ENCODE data around the gene ITSN2. TPM values are rescaled to one million over a fixed set of nuclear protein-coding genes. Genes with fewer than 3 reads are reported as not detected.
A peak's percentile ranks its signal among the peaks of the same experiment; 100 is the strongest.

Gene ITSN2
- total and polyA plus RNA-seq, 4 donors: 34.3 to 77.2 (median 54.5) TPM

DNA sequence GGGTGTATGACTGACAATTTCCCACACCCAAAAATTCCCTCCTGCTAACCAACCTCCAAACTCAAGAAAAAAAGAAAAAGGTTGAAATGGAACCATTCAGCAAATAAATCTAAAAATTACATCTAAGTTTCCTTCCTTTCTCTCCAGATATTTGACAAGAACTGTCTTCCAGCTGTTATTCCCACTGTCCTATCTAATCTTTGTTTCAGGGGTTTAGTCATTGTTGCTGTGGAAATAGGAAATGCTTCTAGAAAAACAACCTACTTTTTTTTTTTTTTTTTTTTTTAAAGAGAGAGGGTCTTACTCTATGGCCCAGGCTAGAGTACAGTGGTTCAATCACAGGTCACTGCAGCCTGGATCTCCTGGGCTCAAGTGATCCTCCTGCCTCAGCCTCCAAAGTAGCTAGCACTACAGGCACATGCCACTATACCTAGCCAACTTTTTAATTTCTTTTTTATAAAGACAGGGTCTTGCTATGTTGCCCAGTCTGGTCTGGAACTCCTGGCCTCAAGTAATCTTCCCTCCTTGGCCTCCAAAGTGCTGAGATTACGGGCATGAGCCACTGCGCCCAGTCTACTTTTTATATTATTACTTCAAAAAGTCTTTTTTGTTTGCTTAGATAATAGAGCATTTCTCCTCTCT is 88.1 kb downstream of the ITSN2 start:
- Histone ChIP-seq H3K4me1 (ENCODE audit: control insufficient read depth in 5 of 5, insufficient read depth in 5 of 5, low read length in 5 of 5) (peaks cover 0 to 15% (median 0%) of the 10 kb centered on the region in 5 donors), H3K9me3 (ENCODE audit: control insufficient read depth in 4 of 4, insufficient read depth in 3 of 4, low read length in 3 of 4) (no peaks in the 10 kb centered on the region), H3K27ac (ENCODE audit: low read depth in 1 of 2, low read length in 1 of 2) (no peak overlapping the region), H3K4me3 (no peak overlapping the region), H3K36me3 (ENCODE audit: control insufficient read depth in 4 of 4, insufficient read depth in 4 of 4, low read length in 4 of 4) (peaks cover 9 to 20% (median 14%) of the 10 kb centered on the region in 4 donors), H3K27me3 (ENCODE audit: control insufficient read depth in 3 of 3, insufficient read depth in 3 of 3, low read length in 2 of 3) (no peaks in the 10 kb centered on the region), H3K9ac (ENCODE audit: insufficient read depth in 1 of 2, low read length in 2 of 2) (no peak overlapping the region)
- TF ChIP-seq, protein P1, sequence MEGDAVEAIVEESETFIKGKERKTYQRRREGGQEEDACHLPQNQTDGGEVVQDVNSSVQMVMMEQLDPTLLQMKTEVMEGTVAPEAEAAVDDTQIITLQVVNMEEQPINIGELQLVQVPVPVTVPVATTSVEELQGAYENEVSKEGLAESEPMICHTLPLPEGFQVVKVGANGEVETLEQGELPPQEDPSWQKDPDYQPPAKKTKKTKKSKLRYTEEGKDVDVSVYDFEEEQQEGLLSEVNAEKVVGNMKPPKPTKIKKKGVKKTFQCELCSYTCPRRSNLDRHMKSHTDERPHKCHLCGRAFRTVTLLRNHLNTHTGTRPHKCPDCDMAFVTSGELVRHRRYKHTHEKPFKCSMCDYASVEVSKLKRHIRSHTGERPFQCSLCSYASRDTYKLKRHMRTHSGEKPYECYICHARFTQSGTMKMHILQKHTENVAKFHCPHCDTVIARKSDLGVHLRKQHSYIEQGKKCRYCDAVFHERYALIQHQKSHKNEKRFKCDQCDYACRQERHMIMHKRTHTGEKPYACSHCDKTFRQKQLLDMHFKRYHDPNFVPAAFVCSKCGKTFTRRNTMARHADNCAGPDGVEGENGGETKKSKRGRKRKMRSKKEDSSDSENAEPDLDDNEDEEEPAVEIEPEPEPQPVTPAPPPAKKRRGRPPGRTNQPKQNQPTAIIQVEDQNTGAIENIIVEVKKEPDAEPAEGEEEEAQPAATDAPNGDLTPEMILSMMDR (IDR thresholded peaks at IDR 0.05; ENCODE audit: control extremely low read depth, extremely low read depth): no peak
- WGBS, 2 donors: 97% methylated on average over 2 of the region's 2 CpGs
- DNase-seq (peak in 2 of 3 donors; percentile 6 to 25), ATAC-seq (ENCODE audit: insufficient read depth, low FRiP score) (no peak)

DNA sequence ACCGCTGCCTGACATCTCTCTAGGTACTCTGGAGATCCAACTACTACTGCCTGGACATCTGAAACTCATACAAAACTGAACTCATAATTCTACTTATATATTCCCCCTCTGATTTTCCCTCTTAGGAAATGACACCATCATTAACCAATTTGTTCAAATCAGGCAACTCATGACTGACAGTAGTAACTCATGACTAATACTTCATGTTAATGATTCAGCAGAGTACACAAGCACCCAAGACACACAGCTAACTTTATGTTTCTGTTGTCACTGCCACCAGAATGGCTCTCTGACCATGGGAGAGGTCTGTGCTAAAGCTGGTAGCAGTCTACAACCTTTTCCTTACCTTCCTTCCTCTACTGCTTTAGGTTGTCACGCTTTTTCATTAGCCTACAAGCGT is 91.1 kb downstream of the ITSN2 start:
- Histone ChIP-seq H3K36me3 (ENCODE audit: control insufficient read depth in 4 of 4, insufficient read depth in 4 of 4, low read length in 4 of 4) (peaks cover 9 to 21% (median 16%) of the 10 kb centered on the region in 4 donors), H3K4me1 (ENCODE audit: control insufficient read depth in 5 of 5, insufficient read depth in 5 of 5, low read length in 5 of 5) (peaks cover 0 to 10% (median 0%) of the 10 kb centered on the region in 5 donors), H3K9ac (ENCODE audit: insufficient read depth in 1 of 2, low read length in 2 of 2) (no peak overlapping the region), H3K4me3 (no peak overlapping the region), H3K27ac (ENCODE audit: low read depth in 1 of 2, low read length in 1 of 2) (no peak overlapping the region), H3K9me3 (ENCODE audit: control insufficient read depth in 4 of 4, insufficient read depth in 3 of 4, low read length in 3 of 4) (no peaks in the 10 kb centered on the region), H3K27me3 (ENCODE audit: control insufficient read depth in 3 of 3, insufficient read depth in 3 of 3, low read length in 2 of 3) (no peaks in the 10 kb centered on the region)
- TF ChIP-seq, protein P1 (IDR thresholded peaks at IDR 0.05; ENCODE audit: control extremely low read depth, extremely low read depth): no peak
- peak; percentile 34 for ATAC-seq (ENCODE audit: insufficient read depth, low FRiP score)
- DNase-seq: no peak
- WGBS, 2 donors: 96 to 97% methylated on average over 3 of the region's 3 CpGs

DNA sequence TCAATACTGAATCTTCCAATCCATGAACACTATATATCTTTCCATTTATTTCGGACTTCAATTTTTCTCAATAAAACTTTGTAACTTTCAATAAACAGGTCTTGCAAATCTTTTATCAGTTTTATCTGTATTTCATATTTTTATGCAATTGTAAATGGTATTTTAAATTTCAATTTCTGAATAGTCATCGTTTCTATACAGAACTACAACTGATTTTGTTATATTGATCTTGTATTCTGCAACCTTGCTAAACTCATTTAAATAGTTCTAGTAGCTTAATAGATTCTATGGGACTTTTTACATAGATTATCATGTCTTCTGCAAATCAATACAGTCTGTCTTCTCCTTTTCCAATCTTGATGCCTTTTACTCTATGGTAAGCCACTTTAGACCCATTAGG is 95.1 kb downstream of the ITSN2 start:
- Histone ChIP-seq H3K27me3 (ENCODE audit: control insufficient read depth in 3 of 3, insufficient read depth in 3 of 3, low read length in 2 of 3) (no peaks in the 10 kb centered on the region), H3K9me3 (ENCODE audit: control insufficient read depth in 4 of 4, insufficient read depth in 3 of 4, low read length in 3 of 4) (no peaks in the 10 kb centered on the region), H3K4me3 (no peak overlapping the region), H3K36me3 (ENCODE audit: control insufficient read depth in 4 of 4, insufficient read depth in 4 of 4, low read length in 4 of 4) (peaks cover 10 to 15% (median 12%) of the 10 kb centered on the region in 4 donors), H3K27ac (ENCODE audit: low read depth in 1 of 2, low read length in 1 of 2) (no peak overlapping the region), H3K9ac (ENCODE audit: insufficient read depth in 1 of 2, low read length in 2 of 2) (no peak overlapping the region), H3K4me1 (ENCODE audit: control insufficient read depth in 5 of 5, insufficient read depth in 5 of 5, low read length in 5 of 5) (peaks cover 0 to 5% (median 0%) of the 10 kb centered on the region in 5 donors)
- no peak for DNase-seq
- TF ChIP-seq, protein P1 (IDR thresholded peaks at IDR 0.05; ENCODE audit: control extremely low read depth, extremely low read depth): no peak
- no peak for ATAC-seq (ENCODE audit: insufficient read depth, low FRiP score)
- WGBS, 2 donors: 95 to 99% methylated on average over 2 of the region's 2 CpGs
